ENCODE results near the gene CAPN12.

Gene CAPN12

GRCh38 chr19:38742906-38743305 is 1.4 kb downstream of the CAPN12 start:
- Histone ChIP-seq H3K18ac (ENCODE audit: low read length) (no peak overlapping the region), H3K9ac (ENCODE audit: low read length) (no peak overlapping the region), H2BK120ac (ENCODE audit: insufficient read depth, low read length, poor library complexity) (no peak overlapping the region), H3K14ac (ENCODE audit: low read length) (no peak overlapping the region), H3K23ac (ENCODE audit: low read length) (no peak overlapping the region), H3K4me3 (ENCODE audit: low read depth, low read length) (no peak overlapping the region), H3K4ac (ENCODE audit: low read depth, low read length) (no peak overlapping the region), H2BK5ac (ENCODE audit: low read depth, low read length, poor library complexity) (no peak overlapping the region), H2AK5ac (ENCODE audit: low read length) (peak overlapping the region; percentile 59), H4K91ac (ENCODE audit: low read depth, low read length) (no peak overlapping the region), H3K4me2 (ENCODE audit: low read length) (no peak overlapping the region), H3K36me3 (ENCODE audit: control insufficient read depth in 1 of 2, insufficient read depth in 2 of 2, low read length in 2 of 2) (no peaks in the 10 kb centered on the region), H2AFZ (ENCODE audit: insufficient read depth, low read length, poor library complexity) (no peak overlapping the region), H3K9me3 (ENCODE audit: insufficient read depth, low read depth, low read length) (peaks cover 8% of the 10 kb centered on the region), H3K4me1 (ENCODE audit: control insufficient read depth in 1 of 2, insufficient read depth in 2 of 2, low read length in 2 of 2) (no peaks in the 10 kb centered on the region), H2BK12ac (ENCODE audit: low read length) (no peak overlapping the region), H3K27ac (ENCODE audit: low read depth, low read length) (no peak overlapping the region), H4K8ac (ENCODE audit: low read depth, low read length) (no peak overlapping the region), H3K79me2 (ENCODE audit: control insufficient read depth, insufficient read depth, low read length, poor library complexity) (no peaks in the 10 kb centered on the region), H3K27me3 (ENCODE audit: insufficient read depth, low read length) (no peaks in the 10 kb centered on the region), H3K79me1 (ENCODE audit: low read length) (no peaks in the 10 kb centered on the region), H4K12ac (ENCODE audit: low read depth, low read length) (no peak overlapping the region)
- DNase-seq = no peak
- no CpG with 5 or more reads among the region's 6 CpGs for WGBS (ENCODE audit: extremely low coverage, insufficient coverage, insufficient read length)

- H3K79me1 ChIP-seq (ENCODE audit: low read length) = no peaks in the 10 kb centered on the region
- H3K79me2 ChIP-seq (ENCODE audit: control insufficient read depth, insufficient read depth, low read length, poor library complexity) = no peaks in the 10 kb centered on the region
- no peak overlapping the region for H3K27ac ChIP-seq (ENCODE audit: low read depth, low read length)
- H3K4ac ChIP-seq (ENCODE audit: low read depth, low read length) = no peak overlapping the region
- no peaks in the 10 kb centered on the region for H3K27me3 ChIP-seq (ENCODE audit: insufficient read depth, low read length)
- no peak overlapping the region for H4K12ac ChIP-seq (ENCODE audit: low read depth, low read length)
- no peak for DNase-seq
- H4K8ac ChIP-seq (ENCODE audit: low read depth, low read length) = no peak overlapping the region
- no peaks in the 10 kb centered on the region for H3K36me3 ChIP-seq (ENCODE audit: control insufficient read depth in 1 of 2, insufficient read depth in 2 of 2, low read length in 2 of 2)
- WGBS (ENCODE audit: extremely low coverage, insufficient coverage, insufficient read length) = no CpG with 5 or more reads among the region's 9 CpGs
- H4K91ac ChIP-seq (ENCODE audit: low read depth, low read length) = no peak overlapping the region
- no peak overlapping the region for H3K23ac ChIP-seq (ENCODE audit: low read length)
- no peak overlapping the region for H3K9ac ChIP-seq (ENCODE audit: low read length)
- H2BK5ac ChIP-seq (ENCODE audit: low read depth, low read length, poor library complexity) = no peak overlapping the region
- H3K18ac ChIP-seq (ENCODE audit: low read length) = no peak overlapping the region
- no peak overlapping the region for H2AFZ ChIP-seq (ENCODE audit: insufficient read depth, low read length, poor library complexity)
- no peaks in the 10 kb centered on the region for H3K4me1 ChIP-seq (ENCODE audit: control insufficient read depth in 1 of 2, insufficient read depth in 2 of 2, low read length in 2 of 2)
- H2AK5ac ChIP-seq (ENCODE audit: low read length) = no peak overlapping the region
- H2BK12ac ChIP-seq (ENCODE audit: low read length) = no peak overlapping the region
- H3K9me3 ChIP-seq (ENCODE audit: insufficient read depth, low read depth, low read length) = peaks cover 9% of the 10 kb centered on the region
- no peak overlapping the region for H2BK120ac ChIP-seq (ENCODE audit: insufficient read depth, low read length, poor library complexity)
- H3K4me3 ChIP-seq (ENCODE audit: low read depth, low read length) = no peak overlapping the region
- H3K4me2 ChIP-seq (ENCODE audit: low read length) = no peak overlapping the region
- no peak overlapping the region for H3K14ac ChIP-seq (ENCODE audit: low read length)
Measured at GRCh38 chr19:38742296-38742695, 2.0 kb downstream of the CAPN12 start.

GRCh38 chr19:38741670-38742069 is 2.6 kb downstream of the CAPN12 start:
- DNase-seq = no peak
- Histone ChIP-seq H3K36me3 (ENCODE audit: control insufficient read depth in 1 of 2, insufficient read depth in 2 of 2, low read length in 2 of 2) (no peaks in the 10 kb centered on the region), H4K91ac (ENCODE audit: low read depth, low read length) (no peak overlapping the region), H3K14ac (ENCODE audit: low read length) (no peak overlapping the region), H2BK5ac (ENCODE audit: low read depth, low read length, poor library complexity) (no peak overlapping the region), H3K18ac (ENCODE audit: low read length) (no peak overlapping the region), H3K4me2 (ENCODE audit: low read length) (no peak overlapping the region), H2BK12ac (ENCODE audit: low read length) (no peak overlapping the region), H3K4me1 (ENCODE audit: control insufficient read depth in 1 of 2, insufficient read depth in 2 of 2, low read length in 2 of 2) (peaks cover under 1% of the 10 kb centered on the region in 2 experiments), H3K27ac (ENCODE audit: low read depth, low read length) (no peak overlapping the region), H4K8ac (ENCODE audit: low read depth, low read length) (no peak overlapping the region), H3K79me2 (ENCODE audit: control insufficient read depth, insufficient read depth, low read length, poor library complexity) (no peaks in the 10 kb centered on the region), H2AFZ (ENCODE audit: insufficient read depth, low read length, poor library complexity) (no peak overlapping the region), H3K27me3 (ENCODE audit: insufficient read depth, low read length) (no peaks in the 10 kb centered on the region), H3K9ac (ENCODE audit: low read length) (no peak overlapping the region), H2AK5ac (ENCODE audit: low read length) (no peak overlapping the region), H3K79me1 (ENCODE audit: low read length) (peaks cover under 1% of the 10 kb centered on the region), H3K4me3 (ENCODE audit: low read depth, low read length) (no peak overlapping the region), H3K4ac (ENCODE audit: low read depth, low read length) (no peak overlapping the region), H2BK120ac (ENCODE audit: insufficient read depth, low read length, poor library complexity) (no peak overlapping the region), H3K23ac (ENCODE audit: low read length) (no peak overlapping the region), H4K12ac (ENCODE audit: low read depth, low read length) (no peak overlapping the region), H3K9me3 (ENCODE audit: insufficient read depth, low read depth, low read length) (peaks cover 9% of the 10 kb centered on the region)
- WGBS (ENCODE audit: extremely low coverage, insufficient coverage, insufficient read length) = no CpG with 5 or more reads among the region's 15 CpGs

GRCh38 chr19:38740932-38741331 is 3.3 kb downstream of the CAPN12 start:
- no peak for DNase-seq
- Histone ChIP-seq H2BK120ac (ENCODE audit: insufficient read depth, low read length, poor library complexity) (no peak overlapping the region), H3K4me3 (ENCODE audit: low read depth, low read length) (no peak overlapping the region), H3K23ac (ENCODE audit: low read length) (no peak overlapping the region), H3K9ac (ENCODE audit: low read length) (no peak overlapping the region), H3K27ac (ENCODE audit: low read depth, low read length) (no peak overlapping the region), H3K18ac (ENCODE audit: low read length) (no peak overlapping the region), H2BK12ac (ENCODE audit: low read length) (no peak overlapping the region), H4K8ac (ENCODE audit: low read depth, low read length) (no peak overlapping the region), H2AFZ (ENCODE audit: insufficient read depth, low read length, poor library complexity) (no peak overlapping the region), H3K4me2 (ENCODE audit: low read length) (no peak overlapping the region), H2AK5ac (ENCODE audit: low read length) (no peak overlapping the region), H3K4me1 (ENCODE audit: control insufficient read depth in 1 of 2, insufficient read depth in 2 of 2, low read length in 2 of 2) (peaks cover 4% of the 10 kb centered on the region in 2 experiments), H3K4ac (ENCODE audit: low read depth, low read length) (no peak overlapping the region), H2BK5ac (ENCODE audit: low read depth, low read length, poor library complexity) (no peak overlapping the region), H3K79me1 (ENCODE audit: low read length) (peaks cover 6% of the 10 kb centered on the region), H3K9me3 (ENCODE audit: insufficient read depth, low read depth, low read length) (peaks cover 9% of the 10 kb centered on the region), H4K91ac (ENCODE audit: low read depth, low read length) (no peak overlapping the region), H3K27me3 (ENCODE audit: insufficient read depth, low read length) (no peaks in the 10 kb centered on the region), H3K36me3 (ENCODE audit: control insufficient read depth in 1 of 2, insufficient read depth in 2 of 2, low read length in 2 of 2) (no peaks in the 10 kb centered on the region), H3K79me2 (ENCODE audit: control insufficient read depth, insufficient read depth, low read length, poor library complexity) (no peaks in the 10 kb centered on the region), H3K14ac (ENCODE audit: low read length) (no peak overlapping the region), H4K12ac (ENCODE audit: low read depth, low read length) (no peak overlapping the region)
- no CpG with 5 or more reads among the region's 2 CpGs for WGBS (ENCODE audit: extremely low coverage, insufficient coverage, insufficient read length)

All from trophoblast cell (in vitro differentiated cells and primary cell).